ENCODE measurements around the gene FNBP1.

DNA sequence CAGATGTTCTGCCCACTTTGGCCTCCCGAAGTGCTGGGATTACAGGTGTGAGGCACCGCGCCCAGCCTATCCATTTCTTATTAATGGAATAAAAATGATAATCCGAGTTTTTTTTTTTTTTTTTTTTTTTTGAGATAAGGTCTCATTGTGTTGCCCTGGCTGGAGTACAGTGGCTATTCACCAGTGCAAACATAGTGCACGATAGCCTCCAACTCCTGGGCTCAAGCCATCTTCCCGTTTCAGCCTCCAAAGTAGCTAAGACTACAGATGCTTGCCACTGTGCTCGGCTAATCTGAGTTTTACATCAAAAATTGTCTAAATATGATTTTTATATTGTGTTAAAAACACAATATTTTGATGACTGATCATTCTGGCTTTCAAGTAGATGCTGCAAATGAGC, 17.3 kb upstream of the FNBP1 start:
- TF ChIP-seq EZH2 (IDR thresholded peaks at IDR 0.05) (no peak), POLR2AphosphoS5 (IDR thresholded peaks at IDR 0.05; ENCODE audit: borderline replicate concordance, low read depth, low read length) (no peak)

Data from SK-N-MC (cell line).